OCI-M2 (cell line): ENCODE results near the gene IGFBP5.

Experiments used
- DNase-seq: peaks from one replicate; lab custom pipeline; 2025; ENCODE audit not compliant: unreplicated experiment; lab: John Stamatoyannopoulos, UW

The IGFBP5 gene

DNA sequence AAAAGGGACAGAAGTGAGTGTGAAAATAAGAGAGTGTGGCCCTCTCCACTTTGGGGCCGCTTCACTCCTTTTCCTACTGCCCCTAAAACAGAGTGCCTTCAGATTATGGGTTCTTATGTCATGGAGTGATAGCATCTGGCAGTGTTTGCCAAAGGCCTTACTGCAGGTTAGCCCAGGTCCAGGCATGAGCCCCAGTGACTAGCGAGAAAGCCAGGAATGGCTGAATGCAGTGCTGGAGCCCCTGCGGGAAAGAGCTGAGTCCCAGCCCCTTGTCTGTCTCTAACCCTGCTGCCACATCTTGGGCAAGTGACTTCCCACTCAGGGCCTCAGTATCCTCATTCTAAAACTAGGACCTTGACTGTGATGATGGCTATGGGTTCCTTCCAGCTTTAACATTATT lies 6.0 kb downstream of the IGFBP5 start:
- no peak for DNase-seq

DNA sequence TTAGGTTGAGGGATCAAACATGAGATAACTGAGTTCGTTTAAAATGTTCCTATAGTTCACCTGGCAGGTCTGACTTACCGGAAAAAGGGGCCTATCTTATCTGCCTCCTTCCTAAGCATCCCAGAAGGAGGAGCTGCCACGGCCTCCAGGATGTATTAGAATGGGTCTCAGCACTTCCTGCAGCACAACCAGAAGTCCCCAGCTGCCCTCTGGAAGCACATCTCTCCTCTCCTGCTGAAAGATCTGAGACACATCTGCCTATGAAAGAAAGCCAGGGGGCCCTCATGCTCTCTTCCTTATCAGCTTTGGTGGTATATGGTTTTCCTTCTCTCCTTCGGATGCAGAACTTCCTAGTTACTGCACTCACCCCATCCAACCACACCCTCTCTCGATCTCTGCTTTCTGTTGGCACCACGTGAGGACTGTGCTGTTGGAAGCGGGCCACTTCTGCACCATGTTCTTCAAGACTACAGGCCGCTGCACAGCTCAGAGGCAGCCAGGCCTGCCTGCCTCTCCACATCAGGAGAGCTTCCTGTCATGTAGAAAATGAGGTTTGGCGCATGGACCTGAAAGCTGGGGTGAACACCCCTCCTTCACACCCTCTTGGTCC lies 6.5 kb downstream of the IGFBP5 start:
- no peak for DNase-seq

DNA sequence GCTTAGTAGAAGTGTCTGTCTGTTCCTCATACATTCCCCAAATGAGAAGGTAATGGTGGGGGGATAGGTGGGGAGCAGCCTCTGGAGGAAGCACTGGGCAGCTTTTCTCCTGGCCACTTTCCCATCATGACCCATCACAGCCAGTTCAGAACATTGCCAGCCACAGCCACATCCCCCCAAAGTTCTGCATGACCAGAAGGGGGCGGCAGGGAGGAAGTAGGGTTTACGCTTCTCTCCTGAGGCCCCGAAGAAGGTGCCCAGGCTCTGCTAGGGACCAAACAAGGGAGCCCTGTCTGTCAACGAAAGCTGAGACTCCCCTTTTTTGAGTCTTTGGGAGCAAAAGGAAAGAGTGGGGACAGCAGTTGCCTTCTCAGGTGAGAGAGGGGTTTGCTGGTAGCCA lies 7.7 kb downstream of the IGFBP5 start:
- no peak for DNase-seq

- DNase-seq: no peak
Observed at GRCh38 chr2:216687111-216687510, 8.2 kb downstream of the IGFBP5 start.

DNA sequence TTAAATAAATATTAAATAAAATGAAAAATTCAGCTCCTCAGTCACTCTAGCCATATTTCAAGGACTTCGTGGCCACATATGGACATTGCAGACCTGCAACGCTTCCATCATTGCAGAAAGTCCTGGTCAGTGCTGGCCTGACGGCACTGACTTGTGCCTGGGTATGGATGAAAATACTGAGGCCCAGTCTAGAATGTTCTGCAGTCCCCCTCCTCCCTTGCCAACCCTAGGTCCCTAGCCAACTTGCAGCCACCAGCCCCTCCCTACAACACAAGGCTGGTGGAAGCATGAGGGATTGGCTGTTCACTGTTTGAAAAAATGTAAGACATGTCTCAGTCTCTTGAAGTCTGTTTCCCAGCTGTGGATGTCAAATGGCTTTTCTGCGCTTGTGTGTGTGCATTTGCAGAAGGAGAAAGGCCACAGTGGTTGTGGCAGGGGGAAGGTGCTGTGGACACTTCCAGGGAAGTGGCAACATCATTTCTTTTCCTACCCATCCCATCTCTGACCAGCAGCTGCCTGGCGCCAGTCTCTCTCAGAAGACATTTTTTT lies 9.9 kb downstream of the IGFBP5 start:
- DNase-seq: no peak

DNA sequence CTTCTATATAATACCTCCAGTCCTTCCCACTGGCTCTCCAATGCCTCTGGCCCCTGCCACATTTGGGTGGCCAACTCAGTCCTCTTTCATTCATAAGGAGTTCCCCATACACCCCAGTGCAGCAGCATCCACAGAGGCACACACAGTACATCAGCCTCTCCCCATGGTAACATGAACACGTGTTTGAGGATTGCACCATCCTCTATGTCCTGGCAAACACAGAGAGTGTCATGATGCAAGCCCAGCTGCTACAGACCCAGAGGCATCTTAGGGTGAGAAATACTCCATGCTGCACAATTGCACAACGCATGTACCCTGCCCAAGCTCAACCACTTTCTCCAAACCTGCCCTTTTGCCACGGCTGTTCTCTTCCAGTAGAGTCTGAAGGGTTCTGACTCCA lies 11.5 kb downstream of the IGFBP5 start:
- DNase-seq: no peak

- DNase-seq: no peak
Observed at GRCh38 chr2:216681683-216682082, 13.7 kb downstream of the IGFBP5 start.

- DNase-seq: no peak
Observed at GRCh38 chr2:216680951-216681629, 14.3 kb downstream of the IGFBP5 start.

- no peak for DNase-seq
Observed at GRCh38 chr2:216679658-216680024, 15.7 kb downstream of the IGFBP5 start.

GRCh38 chr2:216678813-216679657 lies 16.3 kb downstream of the IGFBP5 start:
- DNase-seq: no peak

- no peak for DNase-seq
Observed at GRCh38 chr2:216678098-216678465, 17.3 kb downstream of the IGFBP5 start.

GRCh38 chr2:216677439-216678097 lies 17.8 kb downstream of the IGFBP5 start:
- DNase-seq: no peak

- DNase-seq: no peak
Observed at GRCh38 chr2:216676630-216677029, 18.7 kb downstream of the IGFBP5 start.

DNA sequence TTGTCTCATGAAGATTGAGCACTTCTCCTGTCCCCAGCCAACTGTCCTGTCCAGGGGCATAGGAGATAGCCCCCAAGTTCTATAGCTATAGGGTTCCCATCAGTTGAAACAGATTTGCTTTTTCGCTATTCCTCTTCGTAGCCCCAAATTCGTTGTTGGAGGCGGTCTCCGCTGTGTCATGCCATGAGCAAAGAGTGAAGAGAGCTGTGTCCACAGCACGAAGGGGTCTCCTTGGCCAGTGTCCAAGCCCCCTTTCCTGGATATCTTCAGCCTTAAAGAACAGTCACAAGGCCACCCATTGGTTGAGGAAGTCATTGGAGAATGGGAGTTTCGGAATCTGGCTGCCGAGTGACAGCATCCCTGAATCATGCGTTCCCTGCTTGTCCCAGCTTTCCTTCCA lies 21.0 kb downstream of the IGFBP5 start:
- DNase-seq: no peak

GRCh38 chr2:216673609-216674008 lies 21.7 kb downstream of the IGFBP5 start:
- DNase-seq: no peak

- no peak for DNase-seq
Observed at GRCh38 chr2:216673021-216673420, 22.3 kb downstream of the IGFBP5 start.

DNA sequence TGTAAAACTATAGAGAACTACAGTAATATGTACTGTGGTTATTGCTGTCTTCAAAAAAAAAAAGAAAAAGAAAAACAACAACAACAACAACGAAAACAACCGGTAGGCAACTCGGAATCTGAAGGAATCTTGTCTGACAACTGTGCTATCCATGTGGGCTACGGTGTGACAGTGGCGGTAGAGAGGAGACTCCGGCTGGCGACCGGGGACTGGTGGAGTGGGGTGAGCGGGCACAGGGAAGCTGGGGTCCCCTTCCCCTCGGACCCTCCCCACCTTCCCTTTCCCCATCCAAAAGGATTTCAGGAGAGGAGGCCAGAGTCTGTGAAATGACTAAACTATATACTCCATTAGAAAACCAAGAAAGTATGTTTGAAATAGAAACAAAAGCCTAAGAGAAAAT lies 22.9 kb downstream of the IGFBP5 start:
- no peak for DNase-seq

GRCh38 chr2:216671791-216672343 lies 23.5 kb downstream of the IGFBP5 start:
- DNase-seq: no peak

GRCh38 chr2:216671081-216671411 lies 24.3 kb downstream of the IGFBP5 start:
- no peak for DNase-seq

DNA sequence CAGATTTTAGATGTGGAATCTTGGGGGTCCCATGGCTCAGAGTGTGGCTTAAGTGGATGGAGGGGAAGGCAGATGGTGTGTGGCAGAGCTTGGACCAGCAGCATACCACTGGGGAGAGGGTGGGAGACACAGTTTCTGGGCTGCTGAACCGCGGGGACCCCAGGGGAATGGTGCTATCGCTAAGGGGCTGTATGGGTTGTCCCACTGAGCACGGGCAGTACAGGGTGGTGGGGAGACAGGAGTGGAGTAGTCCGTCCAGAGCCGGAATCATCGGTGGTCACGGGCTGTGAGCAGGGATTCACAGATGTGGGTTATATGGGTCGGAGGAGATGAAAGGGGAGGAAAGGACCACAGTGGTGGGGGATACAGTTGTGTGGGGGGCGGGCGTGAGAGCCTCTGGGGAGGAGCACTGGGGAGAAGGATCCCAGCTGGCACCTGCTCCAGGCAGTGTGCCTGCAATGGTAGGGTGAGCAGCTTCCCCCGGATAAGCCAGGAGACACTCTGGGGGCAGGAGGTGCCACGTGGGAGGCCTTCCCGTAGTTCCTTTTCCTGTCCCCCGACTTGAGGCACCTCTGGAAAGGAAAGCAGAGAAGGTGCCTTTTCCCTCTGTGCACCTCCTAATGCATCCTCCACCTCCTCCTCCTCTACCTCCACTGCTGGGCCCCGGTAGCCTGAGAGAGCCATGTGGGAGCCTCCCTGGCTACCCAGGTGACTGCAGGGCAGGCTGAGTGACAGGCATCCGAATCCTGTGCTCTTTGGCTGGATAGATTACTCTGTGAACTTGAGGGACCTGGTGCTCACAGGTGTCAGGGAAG lies 24.9 kb downstream of the IGFBP5 start:
- DNase-seq: no peak
